CD14-positive monocyte (primary cell): Measurements from ENCODE around the gene VSIR. TPM values are rescaled to one million over a fixed set of nuclear protein-coding genes. Genes with fewer than 3 reads are reported as not detected.

Source experiments
- DNase-seq, 3 donors: peaks; one replicate each; pipeline ENCODE4 v3.0.0-alpha.2; 2011 to 2022
- H2AFZ ChIP-seq: 2 replicates; pipeline ENCODE4 v1.6.0; 2012; ENCODE audit warnings: mild to moderate bottlenecking, low read depth, low read length, inconsistent platforms; ENCODE audit not compliant: insufficient read depth, poor library complexity, severe bottlenecking
- H3K27ac ChIP-seq, 2 donors: 1 replicate in 1 of 2; 2 replicates in 1 of 2; pipeline ENCODE4 v1.5.1; 2012 to 2013; ENCODE audit warnings: low read length in 2 of 2, control low read depth in 1 of 2, inconsistent platforms in 1 of 2, low read depth in 1 of 2, mild to moderate bottlenecking in 1 of 2
- H3K27me3 ChIP-seq, 2 donors: one replicate each; pipeline versions ENCODE4 v1.6.0 to v1.6.1; 2011 to 2013; ENCODE audit warnings: low read length in 2 of 2; ENCODE audit not compliant: control insufficient read depth in 2 of 2, insufficient read depth in 2 of 2
- H3K36me3 ChIP-seq, 2 donors: replicated peaks in 1 of 2; 1 replicate in 1 of 2; 2 replicates in 1 of 2; pipeline versions ENCODE4 v1.5.1 to v1.6.1; 2012 to 2013; ENCODE audit warnings: low read length in 2 of 2, control low read depth in 1 of 2, inconsistent platforms in 1 of 2, mild to moderate bottlenecking in 1 of 2; ENCODE audit not compliant: insufficient read depth in 2 of 2, control insufficient read depth in 1 of 2
- H3K4me1 ChIP-seq, 2 donors: 1 replicate in 1 of 2; 2 replicates in 1 of 2; pipeline versions ENCODE4 v1.5.1 to v1.6.1; 2012 to 2013; ENCODE audit warnings: low read length in 2 of 2, control low read depth in 1 of 2, inconsistent platforms in 1 of 2, mild to moderate bottlenecking in 1 of 2, moderate library complexity in 1 of 2; ENCODE audit not compliant: insufficient read depth in 2 of 2, control insufficient read depth in 1 of 2
- H3K4me2 ChIP-seq: replicated peaks from 2 replicates; pipeline ENCODE3; 2012; ENCODE audit warnings: low read length, moderate library complexity, mild to moderate bottlenecking; ENCODE audit not compliant: poor library complexity, severe bottlenecking; ENCODE audit errors: extremely low read depth
- H3K4me3 ChIP-seq, 3 experiments: fragments of 200-600 bp in 1 of 3; sonication (generic) in 1 of 3; replicated peaks in 1 of 3; 1 replicate in 2 of 3; 2 replicates in 1 of 3; pipeline ENCODE4 v1.5.1; 2011 to 2013; ENCODE audit warnings: low read length in 3 of 3, mild to moderate bottlenecking in 3 of 3, control low read depth in 2 of 3, low read depth in 2 of 3, inconsistent platforms in 1 of 3, moderate library complexity in 1 of 3
- H3K79me2 ChIP-seq: 2 replicates; pipeline ENCODE4 v1.6.0; 2012; ENCODE audit warnings: mild to moderate bottlenecking, control low read depth, inconsistent platforms, low read length, moderate library complexity; ENCODE audit not compliant: insufficient read depth
- H3K9ac ChIP-seq: 2 replicates; pipeline ENCODE4 v1.6.0; 2017; ENCODE audit warnings: low read length, mild to moderate bottlenecking; ENCODE audit not compliant: insufficient read depth, poor library complexity, severe bottlenecking
- H3K9me3 ChIP-seq, 2 donors: replicated peaks in 1 of 2; 1 replicate in 1 of 2; 2 replicates in 1 of 2; pipeline versions ENCODE4 v1.5.1 to v1.6.1; 2012 to 2013; ENCODE audit warnings: low read length in 2 of 2, control low read depth in 1 of 2; ENCODE audit not compliant: control insufficient read depth in 1 of 2, insufficient read depth in 1 of 2
- H4K20me1 ChIP-seq: 2 replicates; pipeline ENCODE4 v1.6.0; 2012; ENCODE audit warnings: mild to moderate bottlenecking, low read length, control low read depth, moderate library complexity; ENCODE audit not compliant: insufficient read depth
- H3K27ac Mint-ChIP-seq, 7 donors: one replicate each; pipeline ENCODE4 v1.8.0; 2020; ENCODE audit warnings: mild to moderate bottlenecking in 7 of 7, mixed read lengths in 7 of 7, moderate library complexity in 6 of 7, inconsistent platforms in 2 of 7
- H3K27me3 Mint-ChIP-seq, 3 donors: one replicate each; pipeline ENCODE4 v1.8.0; 2021 to 2022; ENCODE audit warnings: low read depth in 3 of 3, mild to moderate bottlenecking in 3 of 3, mixed read lengths in 3 of 3, moderate library complexity in 3 of 3, inconsistent platforms in 1 of 3
- H3K36me3 Mint-ChIP-seq, 2 donors: one replicate each; pipeline ENCODE4 v1.8.0; 2020; ENCODE audit warnings: mixed read lengths in 2 of 2, inconsistent platforms in 1 of 2, mild to moderate bottlenecking in 1 of 2
- H3K4me1 Mint-ChIP-seq: one replicate; pipeline ENCODE4 v1.8.0; 2020; ENCODE audit warnings: mild to moderate bottlenecking, mixed read lengths
- H3K4me3 Mint-ChIP-seq, 2 donors: one replicate each; pipeline ENCODE4 v1.8.0; 2020; ENCODE audit warnings: mild to moderate bottlenecking in 2 of 2, mixed read lengths in 2 of 2, moderate library complexity in 1 of 2
- H3K9me3 Mint-ChIP-seq, 7 donors: one replicate each; pipeline ENCODE4 v1.8.0; 2020 to 2022; ENCODE audit warnings: mixed read lengths in 7 of 7, mild to moderate bottlenecking in 6 of 7, moderate library complexity in 6 of 7, inconsistent platforms in 2 of 7
- WGBS: methylation state at CpG from one replicate; pipeline ENCODE4 v1.1.5; 2013; ENCODE audit warnings: missing lambda C conversion rate; ENCODE audit not compliant: insufficient coverage; 5-methylcytosine and 5-hydroxymethylcytosine counted together
- intact Hi-C, 2 donors: fragments of 100-400 bp; cut with micrococcal nuclease; formaldehyde crosslinking; loops; one replicate each; pipeline versions ENCODE4 v1.15.0 to v1.15.1; 2023
- polyA plus RNA-seq, 3 donors: library from polyadenylated mRNA; depleted of rRNA in 1 of 3; unstranded in 2 of 3; stranded (reverse) in 1 of 3; fragments of 300-500 nt in 2 of 3; fragments of >200 nt in 1 of 3; fragmentation: Illumina TruSeq in 2 of 3; gene quantifications; 1 replicate in 2 of 3; 2 replicates in 1 of 3; pipeline ENCODE4 v1.2.3, GENCODE V29; 2012 to 2021
- TF ChIP-seq, protein P1 (sequence below): fragments of 200-600 bp; IDR thresholded peaks from one replicate; pipeline ENCODE4 v1.8.0; 2022; ENCODE audit warnings: antibody characterized with exemption, mild to moderate bottlenecking

The VSIR gene
- polyA plus RNA-seq, 3 donors, result 635 to 1,133 (median 801) TPM

DNA sequence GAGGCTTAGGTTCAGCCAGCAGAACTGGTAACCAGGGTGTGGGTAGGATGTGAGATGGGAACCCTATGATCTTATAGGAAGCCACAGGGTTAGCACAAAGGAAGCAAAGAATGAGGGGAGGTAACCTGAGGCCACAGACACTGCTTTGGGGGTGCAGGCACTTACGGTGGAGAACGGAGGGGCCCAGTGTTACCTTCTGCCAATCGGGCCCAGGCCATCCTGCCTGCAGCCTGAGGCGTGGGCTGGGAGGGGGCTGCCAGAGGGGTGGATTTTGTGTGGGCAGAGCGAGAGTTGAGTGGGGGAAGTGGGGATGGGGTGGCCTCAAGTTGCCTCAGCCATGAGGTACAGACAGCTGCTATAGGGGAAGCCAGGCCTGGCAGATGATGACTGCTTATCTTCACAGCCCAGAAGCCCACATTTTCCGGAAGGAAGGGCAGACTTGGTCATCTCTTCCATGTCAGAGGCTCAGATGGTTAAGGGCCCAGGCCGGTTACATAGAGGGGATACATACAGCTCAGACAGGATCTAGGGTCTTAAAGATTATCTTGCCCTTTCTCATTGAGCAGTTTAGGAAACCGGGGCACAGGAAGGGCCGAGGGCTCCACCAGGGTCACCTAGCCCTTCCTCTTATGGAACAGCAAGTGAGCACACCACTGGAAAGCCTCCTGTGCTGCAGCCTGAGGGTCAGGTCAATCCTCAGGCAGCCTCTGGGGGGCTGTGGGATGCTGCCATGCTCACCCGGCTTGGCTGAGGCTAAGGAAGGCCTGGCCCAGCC lies 24.4 kb upstream of the VSIR start:
- 5% methylated on average over 10 of the region's 10 CpGs for WGBS
- H3K36me3 Mint-ChIP-seq, result no peaks in the 10 kb centered on the region
- peak overlapping the region in 2 of 7 donors; percentile 20 to 72 for H3K27ac Mint-ChIP-seq
- Histone ChIP-seq H3K4me3 (no peak overlapping the region), H2AFZ (no peak overlapping the region), H4K20me1 (peaks cover 4% of the 10 kb centered on the region), H3K27ac (no peak overlapping the region), H3K9ac (no peak overlapping the region), H3K27me3 (no peaks in the 10 kb centered on the region), H3K4me1 (peaks cover 36 to 53% of the 10 kb centered on the region in 2 donors), H3K4me2 (no peak overlapping the region), H3K36me3 (no peaks in the 10 kb centered on the region), H3K9me3 (no peaks in the 10 kb centered on the region), H3K79me2 (no peaks in the 10 kb centered on the region)
- DNase-seq, result peak; percentile 36 to 65 (median 47)
- H3K27me3 Mint-ChIP-seq, result peaks cover 3 to 8% (median 5%) of the 10 kb centered on the region in 3 donors
- intact Hi-C loops, result no loop called here
- peaks cover 0 to 6% (median 0%) of the 10 kb centered on the region in 7 donors for H3K9me3 Mint-ChIP-seq
- H3K4me1 Mint-ChIP-seq, result peaks cover 48% of the 10 kb centered on the region
- TF ChIP-seq, protein P1, sequence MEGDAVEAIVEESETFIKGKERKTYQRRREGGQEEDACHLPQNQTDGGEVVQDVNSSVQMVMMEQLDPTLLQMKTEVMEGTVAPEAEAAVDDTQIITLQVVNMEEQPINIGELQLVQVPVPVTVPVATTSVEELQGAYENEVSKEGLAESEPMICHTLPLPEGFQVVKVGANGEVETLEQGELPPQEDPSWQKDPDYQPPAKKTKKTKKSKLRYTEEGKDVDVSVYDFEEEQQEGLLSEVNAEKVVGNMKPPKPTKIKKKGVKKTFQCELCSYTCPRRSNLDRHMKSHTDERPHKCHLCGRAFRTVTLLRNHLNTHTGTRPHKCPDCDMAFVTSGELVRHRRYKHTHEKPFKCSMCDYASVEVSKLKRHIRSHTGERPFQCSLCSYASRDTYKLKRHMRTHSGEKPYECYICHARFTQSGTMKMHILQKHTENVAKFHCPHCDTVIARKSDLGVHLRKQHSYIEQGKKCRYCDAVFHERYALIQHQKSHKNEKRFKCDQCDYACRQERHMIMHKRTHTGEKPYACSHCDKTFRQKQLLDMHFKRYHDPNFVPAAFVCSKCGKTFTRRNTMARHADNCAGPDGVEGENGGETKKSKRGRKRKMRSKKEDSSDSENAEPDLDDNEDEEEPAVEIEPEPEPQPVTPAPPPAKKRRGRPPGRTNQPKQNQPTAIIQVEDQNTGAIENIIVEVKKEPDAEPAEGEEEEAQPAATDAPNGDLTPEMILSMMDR, result no peak
- no peak overlapping the region for H3K4me3 Mint-ChIP-seq

DNA sequence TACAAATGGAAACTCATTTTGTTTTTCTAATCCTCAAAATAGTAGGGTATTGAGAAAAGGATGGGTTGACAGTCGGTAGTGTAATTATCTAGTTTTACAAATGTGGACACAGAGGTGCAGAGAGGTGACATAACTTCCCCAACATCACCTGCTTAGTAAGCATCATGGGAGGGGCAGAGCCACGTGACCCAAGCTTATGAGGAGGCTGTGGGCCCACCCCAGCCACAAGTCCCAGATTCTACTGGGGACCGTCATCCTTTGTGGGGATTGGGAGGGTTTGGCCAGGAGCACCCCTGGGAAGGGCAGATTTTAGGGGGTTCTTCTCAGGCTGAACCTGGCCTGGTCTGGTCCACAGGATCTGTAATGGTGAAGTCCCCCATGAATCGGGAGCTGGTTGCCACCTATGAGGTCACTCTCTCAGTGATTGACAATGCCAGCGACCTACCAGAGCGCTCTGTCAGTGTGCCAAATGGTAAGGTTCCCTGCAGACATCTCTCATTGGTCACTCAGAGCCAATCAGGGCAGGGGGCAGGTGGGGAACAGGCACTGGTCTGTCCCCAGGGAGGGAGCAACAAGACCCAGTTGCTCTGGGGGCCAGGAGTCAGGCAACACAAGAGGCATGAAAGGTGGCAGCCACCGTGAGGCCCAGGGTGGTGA lies 23.6 kb upstream of the VSIR start:
- peaks cover 0 to 6% (median 0%) of the 10 kb centered on the region in 7 donors for H3K9me3 Mint-ChIP-seq
- intact Hi-C loops, result no loop called here
- no peak overlapping the region for H3K4me2 ChIP-seq
- H3K27me3 ChIP-seq, result no peaks in the 10 kb centered on the region
- TF ChIP-seq, protein P1, result no peak
- no peaks in the 10 kb centered on the region for H3K36me3 Mint-ChIP-seq
- no peaks in the 10 kb centered on the region for H3K79me2 ChIP-seq
- H4K20me1 ChIP-seq, result peaks cover 4% of the 10 kb centered on the region
- no peaks in the 10 kb centered on the region for H3K36me3 ChIP-seq
- peak overlapping the region in 1 of 7 donors; percentile 6 for H3K27ac Mint-ChIP-seq
- no peak overlapping the region for H3K4me3 ChIP-seq
- peaks cover 27 to 45% of the 10 kb centered on the region in 2 donors for H3K4me1 ChIP-seq
- DNase-seq, result no peak
- no peak overlapping the region for H3K27ac ChIP-seq
- no peak overlapping the region for H3K9ac ChIP-seq
- no peak overlapping the region for H2AFZ ChIP-seq
- no peaks in the 10 kb centered on the region for H3K9me3 ChIP-seq
- H3K4me1 Mint-ChIP-seq, result peaks cover 39% of the 10 kb centered on the region
- WGBS, result 83% methylated on average over 4 of the region's 7 CpGs
- H3K27me3 Mint-ChIP-seq, result peaks cover 3 to 8% (median 5%) of the 10 kb centered on the region in 3 donors
- H3K4me3 Mint-ChIP-seq, result no peak overlapping the region
